Neural crest cell (in vitro differentiated cells): ENCODE measurements around the gene PLK4. TPM values are rescaled to one million over a fixed set of nuclear protein-coding genes. Genes with fewer than 3 reads are reported as not detected.

Source experiments
- DNase-seq: peaks from one replicate; pipeline ENCODE4 v3.0.0; 2021; ENCODE audit warnings: low read depth, mixed read lengths, low spot score
- H3K27ac Mint-ChIP-seq: one replicate; pipeline ENCODE4 v1.8.0; 2021; ENCODE audit warnings: mild to moderate bottlenecking, mixed read lengths; ENCODE audit not compliant: unreplicated experiment
- H3K27me3 Mint-ChIP-seq: 2 replicates; pipeline ENCODE4 v1.8.0; 2021; ENCODE audit warnings: low read depth, mild to moderate bottlenecking, mixed read lengths
- H3K36me3 Mint-ChIP-seq: 2 replicates; pipeline ENCODE4 v1.8.0; 2021; ENCODE audit warnings: low read depth, mild to moderate bottlenecking, mixed read lengths
- H3K4me1 Mint-ChIP-seq: 2 replicates; pipeline ENCODE4 v1.8.0; 2021; ENCODE audit warnings: mixed read lengths
- H3K4me3 Mint-ChIP-seq: one replicate; pipeline ENCODE4 v1.8.0; 2021; ENCODE audit warnings: mild to moderate bottlenecking, mixed read lengths
- H3K9me3 Mint-ChIP-seq: 2 replicates; pipeline ENCODE4 v1.8.0; 2021; ENCODE audit warnings: mixed read lengths
- total RNA-seq: library from RNA; stranded (reverse); gene quantifications from 2 replicates; pipeline ENCODE4 v1.2.1, GENCODE V29; 2021
- TF ChIP-seq, protein P1 (sequence below): fragments of 200-600 bp; sonication (generic); conservative IDR thresholded peaks from 2 replicates; pipeline ENCODE4 v1.5.0; 2021; ENCODE audit warnings: antibody characterized with exemption, mild to moderate bottlenecking

Gene PLK4
- total RNA-seq, 1 donor from 2014 or later: 49.6 TPM

DNA sequence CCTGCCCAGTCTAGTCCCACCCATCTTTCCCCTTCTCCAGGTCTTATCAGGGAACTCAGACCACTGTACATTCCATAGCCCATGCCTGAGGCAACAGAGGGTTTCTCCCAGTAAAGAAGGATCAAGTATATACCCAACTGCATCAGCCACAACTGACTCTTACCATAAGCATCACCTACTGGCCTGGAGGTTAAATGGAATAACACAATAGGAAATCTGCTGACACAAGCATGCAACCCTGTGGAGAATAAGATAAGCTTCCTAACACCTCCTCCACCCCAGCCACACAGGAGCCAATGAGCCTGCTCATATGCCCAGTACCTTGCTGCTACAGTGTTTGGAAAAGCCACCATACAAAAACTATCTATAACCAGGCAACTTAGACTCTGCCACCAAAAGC, 34.6 kb upstream of the PLK4 start:
- TF ChIP-seq, protein P1, sequence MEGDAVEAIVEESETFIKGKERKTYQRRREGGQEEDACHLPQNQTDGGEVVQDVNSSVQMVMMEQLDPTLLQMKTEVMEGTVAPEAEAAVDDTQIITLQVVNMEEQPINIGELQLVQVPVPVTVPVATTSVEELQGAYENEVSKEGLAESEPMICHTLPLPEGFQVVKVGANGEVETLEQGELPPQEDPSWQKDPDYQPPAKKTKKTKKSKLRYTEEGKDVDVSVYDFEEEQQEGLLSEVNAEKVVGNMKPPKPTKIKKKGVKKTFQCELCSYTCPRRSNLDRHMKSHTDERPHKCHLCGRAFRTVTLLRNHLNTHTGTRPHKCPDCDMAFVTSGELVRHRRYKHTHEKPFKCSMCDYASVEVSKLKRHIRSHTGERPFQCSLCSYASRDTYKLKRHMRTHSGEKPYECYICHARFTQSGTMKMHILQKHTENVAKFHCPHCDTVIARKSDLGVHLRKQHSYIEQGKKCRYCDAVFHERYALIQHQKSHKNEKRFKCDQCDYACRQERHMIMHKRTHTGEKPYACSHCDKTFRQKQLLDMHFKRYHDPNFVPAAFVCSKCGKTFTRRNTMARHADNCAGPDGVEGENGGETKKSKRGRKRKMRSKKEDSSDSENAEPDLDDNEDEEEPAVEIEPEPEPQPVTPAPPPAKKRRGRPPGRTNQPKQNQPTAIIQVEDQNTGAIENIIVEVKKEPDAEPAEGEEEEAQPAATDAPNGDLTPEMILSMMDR: no peak
- H3K36me3 Mint-ChIP-seq: peaks cover 47% of the 10 kb centered on the region
- H3K27me3 Mint-ChIP-seq: no peaks in the 10 kb centered on the region
- H3K27ac Mint-ChIP-seq: no peak overlapping the region
- H3K4me1 Mint-ChIP-seq: no peaks in the 10 kb centered on the region
- H3K9me3 Mint-ChIP-seq: peaks cover 26% of the 10 kb centered on the region
- DNase-seq: no peak
- H3K4me3 Mint-ChIP-seq: no peak overlapping the region

DNA sequence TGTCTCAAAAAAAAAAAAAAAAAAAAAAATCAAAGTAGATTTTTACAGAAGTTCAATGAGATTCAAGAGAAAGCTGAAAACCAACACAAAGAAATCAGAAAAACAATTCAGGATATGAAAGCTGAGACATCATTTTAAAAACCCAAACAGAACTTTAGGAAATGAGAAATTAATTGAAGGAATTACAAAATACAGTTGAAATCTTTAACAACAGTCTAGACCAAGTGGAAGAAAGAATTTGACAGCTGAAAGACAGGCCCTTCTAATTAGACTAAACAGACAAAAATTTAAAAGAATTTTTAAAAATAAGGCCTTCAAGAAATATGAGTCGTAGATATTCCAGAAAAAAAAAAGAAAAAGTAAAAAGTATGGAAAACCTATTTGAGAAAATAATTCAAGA, 33.9 kb upstream of the PLK4 start:
- no peak overlapping the region for H3K4me3 Mint-ChIP-seq
- TF ChIP-seq, protein P1: no peak
- no peaks in the 10 kb centered on the region for H3K4me1 Mint-ChIP-seq
- H3K9me3 Mint-ChIP-seq: peaks cover 30% of the 10 kb centered on the region
- no peak overlapping the region for H3K27ac Mint-ChIP-seq
- DNase-seq: no peak
- peaks cover 52% of the 10 kb centered on the region for H3K36me3 Mint-ChIP-seq
- no peaks in the 10 kb centered on the region for H3K27me3 Mint-ChIP-seq

DNA sequence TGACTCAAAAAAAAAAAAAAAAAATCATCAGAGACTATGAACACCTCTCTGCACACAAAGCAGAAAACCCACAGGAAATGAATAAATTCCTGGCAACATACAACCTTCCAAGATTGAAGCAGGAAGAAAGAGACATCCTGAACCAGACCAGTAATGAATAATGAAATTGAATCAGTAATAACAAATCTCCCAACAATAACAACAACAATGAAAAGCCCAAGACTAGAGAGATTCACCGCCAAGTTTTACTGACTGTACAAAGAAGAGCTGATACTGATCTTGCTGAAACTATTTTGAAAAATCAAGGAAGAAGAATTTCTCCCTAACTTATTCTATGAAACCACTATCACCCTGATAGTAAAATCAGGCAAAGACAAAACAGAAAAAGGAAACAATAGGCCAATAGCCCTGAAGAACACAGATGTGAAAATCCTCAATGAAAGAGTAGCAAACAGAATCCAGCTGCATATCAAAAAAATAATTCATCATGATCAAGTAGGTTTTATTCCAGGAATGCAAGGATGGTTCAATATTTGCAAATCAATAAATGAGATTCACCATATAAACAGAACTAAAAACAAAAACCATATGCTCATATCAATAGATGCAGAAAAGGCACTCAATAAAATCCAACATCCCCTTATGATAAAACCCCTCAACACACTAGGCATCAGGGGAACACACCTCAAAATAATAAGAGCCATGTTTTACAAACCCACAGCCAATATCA, 31.0 kb upstream of the PLK4 start:
- Mint-ChIP-seq H3K9me3 (peaks cover 36% of the 10 kb centered on the region), H3K4me1 (no peaks in the 10 kb centered on the region), H3K27ac (no peak overlapping the region), H3K27me3 (no peaks in the 10 kb centered on the region), H3K4me3 (no peak overlapping the region), H3K36me3 (peaks cover 58% of the 10 kb centered on the region)
- TF ChIP-seq, protein P1: no peak
- DNase-seq: no peak

DNA sequence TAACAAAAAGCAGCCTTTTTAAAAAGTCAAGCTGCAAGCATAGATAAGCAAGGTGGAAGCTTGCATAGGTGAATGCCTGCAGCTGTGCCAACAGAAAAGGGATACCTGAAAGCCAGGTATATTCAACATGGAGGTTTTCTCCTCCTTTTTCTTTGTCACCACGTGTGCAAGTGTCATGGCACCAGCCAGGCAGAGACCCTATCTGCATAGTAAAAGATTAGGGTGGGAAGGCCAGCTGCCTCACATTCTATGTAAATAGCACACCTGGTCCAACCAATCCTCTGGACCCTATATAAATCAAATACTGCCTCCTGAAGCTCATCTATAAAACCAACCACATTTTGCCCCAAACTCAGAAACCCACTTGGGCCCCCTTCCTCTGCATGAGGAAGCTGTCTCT, 28.0 kb upstream of the PLK4 start:
- Mint-ChIP-seq H3K4me1 (peaks cover 4% of the 10 kb centered on the region), H3K36me3 (peaks cover 58% of the 10 kb centered on the region), H3K9me3 (peaks cover 32% of the 10 kb centered on the region), H3K27me3 (no peaks in the 10 kb centered on the region), H3K4me3 (no peak overlapping the region), H3K27ac (no peak overlapping the region)
- no peak for DNase-seq
- TF ChIP-seq, protein P1: no peak

DNA sequence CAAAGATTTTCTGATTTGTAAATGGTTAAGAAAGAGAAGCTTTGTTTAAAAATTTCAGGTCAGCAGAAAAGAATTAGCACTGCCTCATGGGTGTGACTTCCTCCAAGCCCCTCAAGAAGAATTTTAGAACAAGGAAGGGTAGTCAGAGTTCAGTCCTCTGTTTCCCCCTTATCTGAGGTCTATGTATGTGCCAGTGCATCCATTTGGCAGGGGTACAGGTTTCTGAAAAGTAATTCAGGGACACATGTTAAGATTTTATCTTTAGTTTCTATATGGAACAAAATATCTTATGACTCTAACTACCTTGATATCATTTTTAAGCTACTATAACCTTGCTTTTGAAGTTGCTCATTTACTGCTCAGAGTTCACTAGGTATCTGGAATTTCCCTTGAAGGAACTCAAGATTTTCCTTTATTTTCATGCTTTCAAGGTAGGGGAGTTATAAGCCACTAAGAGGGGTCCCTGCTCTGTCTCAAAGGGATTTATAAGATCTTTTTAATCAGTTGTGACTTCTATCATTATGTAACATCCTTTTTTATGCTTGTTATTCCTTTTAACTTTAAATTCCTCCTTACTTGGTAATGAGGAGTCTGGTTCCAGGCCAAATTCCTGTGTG, 24.4 kb upstream of the PLK4 start:
- peaks cover 53% of the 10 kb centered on the region for H3K36me3 Mint-ChIP-seq
- TF ChIP-seq, protein P1: no peak
- H3K27me3 Mint-ChIP-seq: no peaks in the 10 kb centered on the region
- H3K27ac Mint-ChIP-seq: no peak overlapping the region
- H3K4me3 Mint-ChIP-seq: no peak overlapping the region
- H3K9me3 Mint-ChIP-seq: peaks cover 32% of the 10 kb centered on the region
- peaks cover 4% of the 10 kb centered on the region for H3K4me1 Mint-ChIP-seq
- no peak for DNase-seq
